NCI-H345 treated with DMSO at 0.1 percent for 48 hours (cell line): ENCODE measurements around the gene SRD5A3.

Experiments
- DNase-seq: peaks from one replicate; lab custom pipeline; 2025; ENCODE audit not compliant: unreplicated experiment; lab: John Stamatoyannopoulos, UW

Gene SRD5A3

GRCh38 chr4:55345980-55346850 is at the start of gene SRD5A3:
Gene SRD5A3 (plus strand): TSS chr4:55346242. CDS start chr4:55346337, 95 bp downstream.
- DNase-seq = peak; percentile 32

DNA sequence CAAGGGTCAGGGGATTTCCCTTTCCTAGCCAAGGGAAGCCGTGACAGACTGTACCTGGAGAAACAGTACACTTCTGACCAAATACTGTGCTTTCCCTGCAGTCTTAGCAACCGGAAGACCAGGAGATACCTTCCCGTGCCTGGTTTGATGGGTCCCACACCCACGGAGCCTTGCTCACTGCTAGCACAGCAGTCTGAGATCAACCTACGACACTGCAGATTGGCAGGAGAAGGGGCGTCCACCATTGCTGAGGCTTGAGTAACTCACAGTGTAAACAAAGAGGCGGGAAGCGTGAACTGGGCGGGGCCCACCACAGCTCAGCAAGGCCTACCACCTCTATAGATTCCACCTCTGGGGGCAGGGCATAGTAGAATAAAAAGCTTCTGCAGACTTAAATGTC is 48.7 kb upstream of the SRD5A3 start:
- no peak for DNase-seq

DNA sequence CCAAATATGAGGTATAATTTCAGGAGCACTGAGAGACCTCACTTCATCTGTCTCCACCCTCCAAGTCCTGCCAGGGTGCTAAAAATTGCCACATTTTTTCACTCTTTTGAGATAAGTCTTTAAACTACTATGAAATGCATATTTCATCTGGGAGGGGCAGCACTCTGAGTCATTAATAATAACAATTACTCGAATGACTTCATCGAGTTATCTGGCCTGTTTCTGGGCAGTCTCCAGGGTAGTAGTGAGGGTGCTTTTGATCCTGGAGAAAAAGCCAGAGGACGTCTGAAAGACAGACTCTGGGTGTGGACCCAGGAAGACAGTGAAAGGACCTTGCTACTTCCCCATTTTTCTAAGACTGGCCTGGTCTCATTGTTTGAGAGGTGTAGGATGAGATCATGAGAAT is 42.3 kb upstream of the SRD5A3 start:
- DNase-seq = no peak

- DNase-seq = no peak
These were observed 41.7 kb upstream of the SRD5A3 start for GRCh38 chr4:55304303-55304702.

DNA sequence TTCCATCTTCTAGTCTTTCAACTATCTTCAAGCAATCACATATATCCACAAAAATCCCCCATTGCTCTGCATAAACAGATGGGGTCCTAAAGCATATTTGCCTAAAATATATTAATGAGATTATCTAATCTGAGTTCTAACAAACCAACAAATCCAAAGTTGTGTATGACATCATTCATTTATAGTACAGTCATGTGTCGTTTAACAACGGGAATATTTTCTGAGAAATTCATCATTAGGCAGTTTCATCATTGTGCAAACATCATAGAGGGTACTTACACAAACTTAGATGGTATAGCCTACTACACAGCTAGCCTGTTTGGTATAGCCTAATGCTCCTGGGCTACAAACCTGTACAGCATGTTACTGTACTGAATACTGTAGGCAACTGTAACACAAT is 38.0 kb upstream of the SRD5A3 start:
- no peak for DNase-seq

- DNase-seq = no peak
These were observed 34.1 kb upstream of the SRD5A3 start for GRCh38 chr4:55311792-55312488.

GRCh38 chr4:55312489-55313101 is 33.4 kb upstream of the SRD5A3 start:
- no peak for DNase-seq

GRCh38 chr4:55314141-55314820 is 31.8 kb upstream of the SRD5A3 start:
- DNase-seq = no peak

DNA sequence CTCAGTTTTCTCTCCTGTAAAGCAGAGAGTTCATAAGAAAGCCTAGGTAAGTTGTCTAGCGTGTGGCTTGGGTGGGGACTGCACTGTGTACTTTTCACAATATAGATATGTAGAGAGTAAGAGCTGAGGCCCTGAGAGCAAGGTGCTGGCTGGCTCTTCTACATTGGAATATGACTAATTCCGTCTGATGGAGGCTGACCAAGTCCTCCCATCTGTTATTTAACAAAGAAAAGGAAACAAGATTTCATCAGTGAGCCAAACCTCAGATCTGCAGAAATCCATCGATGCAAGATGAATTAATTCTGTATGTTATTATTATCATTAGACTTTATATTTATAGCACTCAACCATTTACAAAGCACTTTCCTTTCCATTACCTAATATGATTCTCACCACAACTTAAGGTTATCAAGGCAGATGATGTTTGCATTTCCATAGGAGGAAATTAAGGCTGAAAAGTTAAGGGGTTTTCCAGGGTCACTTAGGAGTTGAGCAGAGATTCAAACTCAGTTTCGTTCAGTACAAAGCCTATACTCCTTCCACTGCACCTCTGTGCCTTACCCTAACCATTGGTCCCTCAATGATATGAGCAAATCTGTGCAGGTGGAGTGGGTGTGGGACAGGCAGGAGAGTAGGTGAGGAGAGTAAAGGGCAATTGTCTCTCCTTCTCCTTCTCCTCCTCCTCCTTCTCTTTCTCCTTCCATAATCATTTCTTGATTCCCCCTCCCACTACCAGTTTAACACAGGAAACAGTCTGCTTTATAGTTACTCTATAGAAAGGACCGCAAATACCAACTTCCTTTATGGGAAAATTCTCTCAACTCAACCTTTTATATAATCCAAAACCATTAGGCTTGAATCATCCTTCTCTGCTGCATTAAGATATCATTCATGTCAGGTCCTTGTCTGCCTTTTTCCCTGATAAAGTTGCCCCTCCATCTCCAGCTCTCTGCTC is 27.6 kb upstream of the SRD5A3 start:
- no peak for DNase-seq

DNA sequence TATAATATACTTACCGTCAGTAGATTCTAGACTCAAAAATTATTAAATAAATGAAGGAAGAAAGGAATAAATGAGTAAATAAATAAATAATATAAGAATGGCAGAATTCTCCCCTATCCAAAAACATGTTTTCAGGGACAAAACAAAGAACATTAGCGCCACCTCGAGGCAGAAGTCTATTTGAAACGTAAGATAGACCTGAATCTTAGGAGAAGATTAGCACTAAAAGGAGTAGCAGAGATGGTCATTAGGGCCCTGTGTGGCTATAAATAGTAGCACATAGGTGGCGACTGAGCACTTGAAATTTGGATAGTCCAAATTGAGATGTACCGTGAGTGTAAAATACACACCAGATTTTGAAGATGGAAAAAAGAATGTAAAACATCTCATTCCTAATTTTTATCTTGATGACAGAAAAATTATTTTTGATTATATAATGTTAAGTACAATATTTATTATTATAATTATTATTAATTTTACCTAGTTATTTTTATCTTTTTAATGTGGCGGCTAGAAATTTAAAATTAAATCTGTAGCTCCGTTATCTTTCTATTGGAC is 24.3 kb upstream of the SRD5A3 start:
- peak; percentile 37 for DNase-seq

DNA sequence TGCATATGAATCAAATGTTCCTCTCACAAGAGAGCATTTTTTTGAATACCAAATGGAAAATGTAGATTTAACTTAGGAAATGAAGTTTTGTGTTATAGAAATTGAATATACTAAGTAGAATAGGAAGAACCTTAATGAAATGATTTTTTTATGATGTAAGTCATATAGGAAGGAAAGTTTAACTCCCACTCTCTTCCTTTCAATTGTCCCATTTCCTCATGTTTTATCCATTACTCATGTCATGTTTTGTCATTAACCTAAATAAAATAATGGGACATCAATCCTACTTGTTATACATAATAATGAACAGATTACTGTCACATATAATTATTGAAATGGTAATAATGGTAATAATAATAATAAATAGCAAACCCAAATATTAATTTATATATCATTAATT is 22.7 kb upstream of the SRD5A3 start:
- DNase-seq = no peak

GRCh38 chr4:55326629-55327028 is 19.4 kb upstream of the SRD5A3 start:
- DNase-seq = no peak

- no peak for DNase-seq
These were observed 17.0 kb upstream of the SRD5A3 start for GRCh38 chr4:55329012-55329411.

DNA sequence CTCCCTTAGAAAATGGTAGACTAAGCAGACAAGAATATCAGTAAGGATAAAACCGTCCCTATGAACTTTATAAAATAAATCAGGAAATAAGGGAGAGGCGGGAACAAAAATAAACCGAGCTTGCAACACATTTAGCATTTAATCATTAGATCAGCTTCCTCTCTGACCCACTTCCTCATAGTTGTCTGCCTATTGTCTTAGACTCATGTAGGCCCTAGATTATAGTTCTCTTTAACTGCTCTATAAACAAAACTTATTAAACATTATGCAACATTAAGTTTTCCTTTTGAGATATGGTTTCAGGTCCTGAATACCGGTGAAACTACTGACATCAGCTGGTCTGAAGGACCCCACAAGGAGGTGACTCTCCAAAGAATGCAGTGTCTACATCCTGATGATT is 15.8 kb upstream of the SRD5A3 start:
- DNase-seq = no peak

- no peak for DNase-seq
These were observed 9.7 kb upstream of the SRD5A3 start for GRCh38 chr4:55336138-55337034.

DNA sequence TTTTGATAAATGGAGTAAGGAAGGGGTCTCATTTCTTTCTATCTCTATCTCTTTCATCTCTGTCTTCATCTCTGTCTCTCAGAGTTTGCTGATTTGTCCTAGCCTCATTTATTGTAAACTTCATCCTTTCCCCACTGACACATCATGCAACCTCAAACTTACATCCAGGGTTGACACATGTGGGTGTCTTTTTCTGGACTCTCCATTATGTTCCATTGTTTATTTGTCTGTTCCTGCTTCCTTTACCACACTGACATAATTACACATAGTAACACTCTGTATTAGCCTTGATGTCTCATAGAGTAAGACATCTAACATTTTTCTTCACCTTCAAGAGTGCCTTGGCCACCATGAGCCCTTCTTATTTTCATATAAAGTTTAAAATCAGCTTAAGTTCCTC is 8.1 kb upstream of the SRD5A3 start:
- no peak for DNase-seq

- no peak for DNase-seq
These were observed 7.6 kb upstream of the SRD5A3 start for GRCh38 chr4:55338486-55338885.

- no peak for DNase-seq
These were observed 5.8 kb upstream of the SRD5A3 start for GRCh38 chr4:55340266-55340665.

DNA sequence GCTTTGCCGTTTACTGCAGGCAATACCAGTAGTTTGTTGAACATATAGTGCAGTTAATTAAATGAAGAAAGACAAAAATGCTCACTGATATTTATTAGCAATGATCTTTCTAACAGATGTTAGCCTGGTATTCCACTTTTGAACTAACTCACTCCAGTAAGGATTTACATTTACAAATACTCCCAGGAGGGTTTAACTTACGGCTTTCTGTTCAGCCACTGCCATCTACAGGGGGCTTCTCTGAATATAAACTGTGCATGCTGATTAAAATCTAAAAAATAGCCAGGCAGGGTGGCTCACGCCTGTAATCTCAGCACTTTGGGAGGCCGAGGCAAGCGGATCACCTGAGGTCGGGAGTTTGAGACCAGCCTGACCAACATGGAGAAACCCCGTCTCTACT is 2.2 kb upstream of the SRD5A3 start:
- no peak for DNase-seq
